HEK293 (cell line): Measurements from ENCODE around the gene BEND4.

ENCODE experiments used
- CTCF ChIA-PET: fragments of 350-600 bp; formaldehyde crosslinking; extraction: SDS; loops from one replicate; lab custom pipeline; 2021; ENCODE audit warnings: antibody characterized with exemption; lab: Yijun Ruan, JAX
- POLR2A ChIA-PET: fragments of 300-600 bp; formaldehyde crosslinking; extraction: SDS; loops from one replicate; lab custom pipeline; 2020; ENCODE audit warnings: antibody characterized with exemption, inconsistent platforms; lab: Yijun Ruan, JAX
- H3K27ac ChIP-seq: fragments of 200-500 bp; sonication (Bioruptor generic); 2 replicates; pipeline ENCODE4 v1.5.1; 2014; ENCODE audit warnings: low read depth, low read length, control low read depth, inconsistent platforms; ENCODE audit errors: extremely low read depth
- H3K36me3 ChIP-seq, 2 experiments: fragments of 200-500 bp in 1 of 2; sonication (Bioruptor generic) in 1 of 2; 1 replicate in 1 of 2; 2 replicates in 1 of 2; pipeline ENCODE4 v1.5.1; 2014 to 2017; ENCODE audit warnings: inconsistent platforms in 2 of 2, low read length in 2 of 2; ENCODE audit not compliant: control insufficient read depth in 2 of 2, insufficient read depth in 1 of 2
- H3K4me1 ChIP-seq: fragments of 200-500 bp; sonication (Bioruptor generic); 2 replicates; pipeline ENCODE4 v1.5.1; 2014; ENCODE audit warnings: mild to moderate bottlenecking, low read length, inconsistent platforms; ENCODE audit not compliant: control insufficient read depth, insufficient read depth
- H3K4me3 ChIP-seq: 2 replicates; pipeline ENCODE4 v1.5.1; 2011; ENCODE audit warnings: low read depth, mild to moderate bottlenecking, control low read depth, low read length, moderate library complexity
- H3K9me3 ChIP-seq: fragments of 200-500 bp; sonication (Bioruptor generic); 2 replicates; pipeline ENCODE4 v1.5.1; 2014; ENCODE audit warnings: low read depth, low read length, inconsistent platforms; ENCODE audit not compliant: control insufficient read depth, insufficient read depth
- ATF2 ChIP-seq: fragments of 450-650 bp; formaldehyde crosslinking; IDR thresholded peaks from 2 replicates; pipeline ENCODE4 v1.5.1; 2016; ENCODE audit warnings: missing biosample characterization, missing genetic modification characterization, low read depth
- FEZF1 ChIP-seq: fragments of 450-650 bp; formaldehyde crosslinking; IDR thresholded peaks from 2 replicates; pipeline ENCODE4 v1.5.1; 2016; ENCODE audit warnings: missing biosample characterization, missing genetic modification characterization
- ZBTB21 ChIP-seq: fragments of 450-650 bp; formaldehyde crosslinking; IDR thresholded peaks from 2 replicates; pipeline ENCODE4 v1.5.1; 2017; ENCODE audit warnings: missing biosample characterization, missing genetic modification characterization
- ZEB2 ChIP-seq: fragments of 450-650 bp; formaldehyde crosslinking; IDR thresholded peaks from 2 replicates; pipeline ENCODE4 v1.5.1; 2016; ENCODE audit warnings: missing biosample characterization, missing genetic modification characterization
- ZNF518A ChIP-seq: fragments of 450-650 bp; formaldehyde crosslinking; conservative IDR thresholded peaks from 2 replicates; pipeline ENCODE4 v1.5.1; 2016; ENCODE audit warnings: low read depth, missing biosample characterization, missing genetic modification characterization
- ZNF521 ChIP-seq: fragments of 450-650 bp; formaldehyde crosslinking; IDR thresholded peaks from 2 replicates; pipeline ENCODE4 v1.5.1; 2017; ENCODE audit warnings: missing biosample characterization, mild to moderate bottlenecking, missing genetic modification characterization
- ZNF561 ChIP-seq: fragments of 450-650 bp; IDR thresholded peaks from 2 replicates; pipeline ENCODE4 v1.5.1; 2018; ENCODE audit warnings: missing biosample characterization, missing genetic modification characterization, borderline replicate concordance
- TF ChIP-seq, protein P1 (sequence below): fragments of 450-650 bp; formaldehyde crosslinking; IDR thresholded peaks from 2 replicates; pipeline ENCODE4 v1.5.1; 2016; ENCODE audit warnings: missing biosample characterization, missing genetic modification characterization
- TF ChIP-seq, protein P2 (sequence below): fragments of 450-650 bp; formaldehyde crosslinking; IDR thresholded peaks from 2 replicates; pipeline ENCODE4 v1.5.1; 2016; ENCODE audit warnings: missing biosample characterization, missing genetic modification characterization
- TF ChIP-seq, protein P3 (sequence below): fragments of 450-650 bp; formaldehyde crosslinking; IDR thresholded peaks from 2 replicates; pipeline ENCODE4 v1.5.1; 2017; ENCODE audit warnings: missing biosample characterization, missing genetic modification characterization
- TF ChIP-seq, protein P4 (sequence below): IDR thresholded peaks from 2 replicates; pipeline ENCODE4 v1.6.1; 2011; ENCODE audit warnings: mild to moderate bottlenecking, low read depth, low read length, borderline replicate concordance

Gene BEND4

DNA sequence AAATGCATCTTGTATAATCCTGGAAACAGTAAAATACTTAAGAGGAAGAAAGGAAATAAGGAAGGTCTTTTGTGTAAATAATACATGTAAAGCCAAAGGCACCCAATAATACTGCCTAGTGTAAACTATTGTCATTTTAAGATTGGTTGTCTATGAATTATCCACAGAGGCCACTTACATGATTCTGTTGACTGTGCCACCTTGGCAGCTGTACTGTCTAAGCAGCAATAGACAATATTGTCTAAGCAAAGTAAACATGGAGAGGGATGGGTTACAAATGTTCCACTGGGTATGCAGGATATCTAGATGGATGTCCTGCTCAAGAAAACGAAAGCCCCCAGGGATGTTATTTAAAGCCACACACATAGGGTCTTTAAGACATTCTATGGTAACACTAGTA lies 19.4 kb downstream of the BEND4 start (continued):
- TF ChIP-seq, protein P1, sequence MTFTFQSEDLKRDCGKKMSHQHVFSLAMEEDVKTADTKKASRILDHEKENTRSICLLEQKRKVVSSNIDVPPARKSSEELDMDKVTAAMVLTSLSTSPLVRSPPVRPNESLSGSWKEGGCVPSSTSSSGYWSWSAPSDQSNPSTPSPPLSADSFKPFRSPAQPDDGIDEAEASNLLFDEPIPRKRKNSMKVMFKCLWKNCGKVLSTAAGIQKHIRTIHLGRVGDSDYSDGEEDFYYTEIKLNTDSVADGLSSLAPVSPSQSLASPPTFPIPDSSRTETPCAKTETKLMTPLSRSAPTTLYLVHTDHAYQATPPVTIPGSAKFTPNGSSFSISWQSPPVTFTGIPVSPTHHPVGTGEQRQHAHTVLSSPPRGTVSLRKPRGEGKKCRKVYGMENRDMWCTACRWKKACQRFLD (tag by site-specific recombination) = no peak
- TF ChIP-seq ZNF561 (tag by site-specific recombination) = no peak
- no peak for TF ChIP-seq ZNF521
- TF ChIP-seq ZBTB21 (tag by site-specific recombination) = no peak
- TF ChIP-seq, protein P2, sequence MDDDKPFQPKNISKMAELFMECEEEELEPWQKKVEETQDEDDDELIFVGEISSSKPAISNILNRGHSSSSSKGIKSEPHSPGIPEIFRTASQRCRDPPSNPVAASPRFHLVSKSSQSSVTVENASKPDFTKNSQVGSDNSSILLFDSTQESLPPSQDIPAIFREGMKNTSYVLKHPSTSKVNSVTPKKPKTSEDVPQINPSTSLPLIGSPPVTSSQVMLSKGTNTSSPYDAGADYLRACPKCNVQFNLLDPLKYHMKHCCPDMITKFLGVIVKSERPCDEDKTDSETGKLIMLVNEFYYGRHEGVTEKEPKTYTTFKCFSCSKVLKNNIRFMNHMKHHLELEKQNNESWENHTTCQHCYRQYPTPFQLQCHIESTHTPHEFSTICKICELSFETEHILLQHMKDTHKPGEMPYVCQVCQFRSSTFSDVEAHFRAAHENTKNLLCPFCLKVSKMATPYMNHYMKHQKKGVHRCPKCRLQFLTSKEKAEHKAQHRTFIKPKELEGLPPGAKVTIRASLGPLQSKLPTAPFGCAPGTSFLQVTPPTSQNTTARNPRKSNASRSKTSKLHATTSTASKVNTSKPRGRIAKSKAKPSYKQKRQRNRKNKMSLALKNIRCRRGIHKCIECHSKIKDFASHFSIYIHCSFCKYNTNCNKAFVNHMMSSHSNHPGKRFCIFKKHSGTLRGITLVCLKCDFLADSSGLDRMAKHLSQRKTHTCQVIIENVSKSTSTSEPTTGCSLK (tag by site-specific recombination) = no peak
- TF ChIP-seq ATF2 = no peak
- no peak for TF ChIP-seq ZEB2

DNA sequence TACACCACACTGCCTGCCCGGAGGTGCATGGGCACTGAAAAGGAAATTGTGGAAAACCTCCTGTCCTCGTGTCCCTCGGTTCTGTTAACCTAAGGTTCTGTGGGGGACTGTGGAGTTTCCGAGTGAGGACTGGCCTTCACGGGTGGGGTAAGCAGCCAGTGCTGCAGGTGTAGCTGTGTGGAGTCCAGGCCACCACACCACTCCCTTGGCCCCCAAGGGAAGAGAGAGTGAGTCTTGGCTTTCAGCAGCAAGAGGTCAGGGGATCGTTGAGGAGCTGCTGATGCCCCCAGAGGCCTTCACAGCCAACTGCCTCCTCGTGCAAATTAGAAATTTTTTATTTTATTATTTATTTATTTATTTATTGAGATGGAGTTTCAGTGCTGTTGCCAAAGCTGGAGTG lies 20.4 kb downstream of the BEND4 start:
- Histone ChIP-seq H3K36me3 (peaks cover 0 to 13% of the 10 kb centered on the region in 2 experiments; a peak in 1 of 3 replicates), H3K4me3 (no peak overlapping the region)
- no peak for TF ChIP-seq ZNF518A (tag by site-specific recombination)
- TF ChIP-seq, protein P3, sequence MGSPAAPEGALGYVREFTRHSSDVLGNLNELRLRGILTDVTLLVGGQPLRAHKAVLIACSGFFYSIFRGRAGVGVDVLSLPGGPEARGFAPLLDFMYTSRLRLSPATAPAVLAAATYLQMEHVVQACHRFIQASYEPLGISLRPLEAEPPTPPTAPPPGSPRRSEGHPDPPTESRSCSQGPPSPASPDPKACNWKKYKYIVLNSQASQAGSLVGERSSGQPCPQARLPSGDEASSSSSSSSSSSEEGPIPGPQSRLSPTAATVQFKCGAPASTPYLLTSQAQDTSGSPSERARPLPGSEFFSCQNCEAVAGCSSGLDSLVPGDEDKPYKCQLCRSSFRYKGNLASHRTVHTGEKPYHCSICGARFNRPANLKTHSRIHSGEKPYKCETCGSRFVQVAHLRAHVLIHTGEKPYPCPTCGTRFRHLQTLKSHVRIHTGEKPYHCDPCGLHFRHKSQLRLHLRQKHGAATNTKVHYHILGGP (tag by site-specific recombination) = no peak
- TF ChIP-seq, protein P4, sequence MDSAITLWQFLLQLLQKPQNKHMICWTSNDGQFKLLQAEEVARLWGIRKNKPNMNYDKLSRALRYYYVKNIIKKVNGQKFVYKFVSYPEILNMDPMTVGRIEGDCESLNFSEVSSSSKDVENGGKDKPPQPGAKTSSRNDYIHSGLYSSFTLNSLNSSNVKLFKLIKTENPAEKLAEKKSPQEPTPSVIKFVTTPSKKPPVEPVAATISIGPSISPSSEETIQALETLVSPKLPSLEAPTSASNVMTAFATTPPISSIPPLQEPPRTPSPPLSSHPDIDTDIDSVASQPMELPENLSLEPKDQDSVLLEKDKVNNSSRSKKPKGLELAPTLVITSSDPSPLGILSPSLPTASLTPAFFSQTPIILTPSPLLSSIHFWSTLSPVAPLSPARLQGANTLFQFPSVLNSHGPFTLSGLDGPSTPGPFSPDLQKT = no peak
- TF ChIP-seq FEZF1 (tag by site-specific recombination) = no peak
- TF ChIP-seq, all 188 proteins: peak for 0
- CTCF ChIA-PET = no interaction called here
- Histone ChIP-seq H3K9me3 (no peaks in the 10 kb centered on the region), H3K27ac (no peak overlapping the region), H3K4me1 (no peaks in the 10 kb centered on the region)
- POLR2A ChIA-PET = no interaction called here
